Suppressor macrophage treated with lipopolysaccharide for 4 hours (primary cell): ENCODE data around the gene GET3.
"Not testable (repeated sequence)": the region's sequence is repeated elsewhere in the genome, so short reads cannot be mapped to it uniquely, and the experiment has no call there.

ENCODE experiments used
- DNase-seq: peaks from one replicate; pipeline ENCODE4 v3.0.0-alpha.2; 2020

GET3 gene

DNA sequence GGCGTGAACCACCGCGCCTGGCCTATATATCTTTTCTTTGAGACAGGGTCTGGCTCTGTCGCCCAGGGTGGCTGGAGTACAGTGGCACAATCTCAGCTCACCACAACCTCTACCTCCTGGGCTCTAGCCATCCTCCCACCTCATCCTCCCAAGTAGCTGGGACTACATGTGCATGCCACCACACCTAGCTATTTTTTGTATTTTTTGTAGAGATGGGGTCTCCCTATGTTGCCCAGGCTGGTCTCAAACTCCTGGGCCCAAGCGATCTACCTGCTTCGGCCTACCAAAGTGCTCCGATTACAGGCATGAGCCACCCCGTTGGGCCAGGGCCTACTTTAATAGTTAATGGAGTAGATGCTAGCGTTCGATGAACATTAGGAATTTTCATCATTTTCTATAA is 17.0 kb upstream of the GET3 start:
- DNase-seq: no peak

DNA sequence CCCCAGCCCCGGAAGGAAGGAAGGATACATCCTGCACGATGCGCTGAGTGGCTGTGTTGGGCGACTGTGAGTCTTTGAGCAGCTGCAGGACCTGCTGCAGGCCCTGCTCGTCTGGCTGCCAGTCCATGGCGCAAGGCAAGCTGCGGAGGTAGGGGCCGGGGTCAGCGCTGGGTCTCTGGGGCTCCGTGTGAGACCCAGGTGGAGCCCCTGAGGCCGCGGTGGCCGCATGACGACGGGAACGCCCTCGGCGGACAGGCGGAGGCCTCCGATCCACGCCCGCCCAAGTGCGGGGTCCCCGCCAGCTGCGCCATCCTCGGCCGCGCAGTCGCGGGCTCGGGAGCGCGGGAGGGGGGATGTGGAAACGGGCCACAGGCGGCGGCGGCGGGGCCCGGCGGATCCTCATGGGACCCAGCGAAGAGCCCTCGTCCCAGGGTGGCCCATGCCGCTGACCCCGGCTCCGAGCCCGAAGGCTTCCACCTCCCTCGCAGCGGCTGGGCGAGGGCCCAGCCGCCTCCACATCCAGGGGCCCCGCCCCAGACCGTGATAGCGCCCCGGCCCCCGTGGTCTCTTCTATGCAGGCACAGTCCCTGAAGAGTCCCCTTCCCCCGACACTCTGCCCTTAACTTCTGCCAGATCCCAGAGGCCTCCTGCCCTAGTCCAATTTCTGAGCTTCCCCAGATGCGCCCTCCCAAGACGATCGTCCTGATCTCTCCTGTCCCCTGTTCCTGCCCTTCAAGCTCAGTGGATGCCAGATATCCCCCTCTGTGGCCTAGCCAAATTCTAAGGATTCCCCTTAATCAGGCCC is 16.2 kb upstream of the GET3 start:
- DNase-seq: no peak

DNA sequence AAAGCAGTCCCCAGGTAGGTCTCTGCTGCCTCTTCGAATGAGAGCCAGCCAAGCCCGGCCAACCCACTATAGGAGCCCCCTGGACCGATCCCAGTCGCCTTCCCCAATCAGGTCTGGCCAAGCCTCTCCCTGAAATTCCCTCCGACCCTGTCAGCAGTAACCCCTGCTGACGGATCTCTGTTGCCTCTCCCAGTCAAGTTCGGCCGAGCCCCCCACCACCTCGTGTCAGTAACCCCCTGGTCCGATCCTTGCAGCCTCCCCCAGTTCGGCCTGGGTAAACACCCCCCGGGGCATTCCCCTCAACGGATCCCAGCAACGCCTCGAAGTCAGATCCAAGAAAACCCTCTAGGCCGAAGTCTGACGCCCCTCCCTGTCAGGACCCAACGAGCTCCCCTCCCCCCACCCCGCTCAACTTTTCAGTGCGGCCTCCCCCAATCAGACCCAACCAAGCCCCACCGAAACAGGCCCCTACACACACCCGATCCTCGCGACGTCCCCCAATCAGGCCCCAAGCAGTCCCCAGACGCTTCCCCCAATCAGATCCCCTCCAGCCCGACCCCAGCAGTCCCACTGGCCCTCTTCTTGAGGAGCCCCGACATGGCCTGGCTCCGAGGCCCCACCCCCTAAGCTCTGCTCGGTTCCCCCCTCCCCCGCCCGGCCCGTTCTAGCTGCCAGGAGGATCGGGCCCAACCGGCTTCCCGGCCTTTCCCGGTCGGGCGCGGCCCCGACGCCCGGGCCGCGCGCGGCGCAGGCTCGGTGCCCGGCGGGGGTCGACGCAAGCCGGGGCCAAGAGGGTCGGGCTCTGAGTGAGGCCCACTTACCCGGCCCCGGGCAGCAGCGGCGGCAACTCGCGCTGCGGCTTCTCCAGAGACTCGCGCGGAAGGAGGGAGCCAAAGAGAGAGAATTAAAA is 15.4 kb upstream of the GET3 start:
- DNase-seq: peak; percentile 56

DNA sequence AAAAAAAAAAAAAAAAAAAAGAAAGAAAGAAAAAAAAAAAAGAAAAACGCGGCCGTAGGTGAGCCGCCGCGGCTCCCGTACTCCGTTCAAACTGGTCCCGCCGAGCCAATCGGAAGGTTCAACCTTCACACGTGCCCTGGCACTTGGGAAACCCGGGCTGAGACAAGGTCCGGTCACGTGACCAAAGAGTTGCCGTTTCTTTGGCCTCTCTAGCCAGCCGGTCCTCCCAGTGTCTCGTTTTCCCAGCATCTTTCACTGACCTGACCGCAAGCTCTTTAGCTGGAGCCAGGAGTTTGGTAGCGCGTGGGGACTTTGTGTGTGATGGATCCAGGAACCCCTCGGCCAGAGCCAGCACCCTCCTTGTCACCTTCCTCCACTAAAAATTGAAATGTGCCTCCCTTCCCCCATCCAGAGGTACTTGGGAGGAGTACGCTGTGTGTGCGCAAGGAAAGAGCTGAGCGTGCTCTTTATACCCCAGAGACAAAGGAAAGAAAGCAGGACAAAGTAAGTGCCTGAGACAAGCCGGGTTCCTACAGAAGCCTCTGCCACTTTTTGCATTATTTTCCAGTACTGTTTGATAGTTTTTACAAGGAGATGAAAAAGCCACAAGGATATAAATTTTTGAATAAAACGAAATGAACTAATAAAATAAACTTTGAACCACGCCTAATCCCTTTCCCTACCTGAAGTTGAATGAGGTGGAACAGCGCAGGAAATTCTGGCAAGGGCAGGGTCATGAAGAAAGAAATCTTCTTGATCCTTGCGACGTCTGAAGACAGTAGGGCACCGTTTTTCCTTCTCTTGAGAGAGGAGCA is 14.5 kb upstream of the GET3 start:
- DNase-seq: peak; percentile 99

DNA sequence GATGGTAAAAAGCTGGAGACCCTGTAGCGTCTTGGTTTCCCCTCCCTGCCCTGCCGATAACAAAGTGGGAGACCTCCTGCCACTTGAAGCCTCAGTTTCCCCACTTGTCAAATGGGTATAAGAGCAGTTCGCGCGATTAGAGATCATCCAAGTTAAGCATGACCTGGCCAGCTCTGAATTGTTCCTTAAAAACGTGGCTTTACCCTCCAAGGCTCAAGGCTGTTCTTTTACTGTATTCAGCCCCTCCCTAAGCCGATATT is 14.0 kb upstream of the GET3 start:
- DNase-seq: no peak

DNA sequence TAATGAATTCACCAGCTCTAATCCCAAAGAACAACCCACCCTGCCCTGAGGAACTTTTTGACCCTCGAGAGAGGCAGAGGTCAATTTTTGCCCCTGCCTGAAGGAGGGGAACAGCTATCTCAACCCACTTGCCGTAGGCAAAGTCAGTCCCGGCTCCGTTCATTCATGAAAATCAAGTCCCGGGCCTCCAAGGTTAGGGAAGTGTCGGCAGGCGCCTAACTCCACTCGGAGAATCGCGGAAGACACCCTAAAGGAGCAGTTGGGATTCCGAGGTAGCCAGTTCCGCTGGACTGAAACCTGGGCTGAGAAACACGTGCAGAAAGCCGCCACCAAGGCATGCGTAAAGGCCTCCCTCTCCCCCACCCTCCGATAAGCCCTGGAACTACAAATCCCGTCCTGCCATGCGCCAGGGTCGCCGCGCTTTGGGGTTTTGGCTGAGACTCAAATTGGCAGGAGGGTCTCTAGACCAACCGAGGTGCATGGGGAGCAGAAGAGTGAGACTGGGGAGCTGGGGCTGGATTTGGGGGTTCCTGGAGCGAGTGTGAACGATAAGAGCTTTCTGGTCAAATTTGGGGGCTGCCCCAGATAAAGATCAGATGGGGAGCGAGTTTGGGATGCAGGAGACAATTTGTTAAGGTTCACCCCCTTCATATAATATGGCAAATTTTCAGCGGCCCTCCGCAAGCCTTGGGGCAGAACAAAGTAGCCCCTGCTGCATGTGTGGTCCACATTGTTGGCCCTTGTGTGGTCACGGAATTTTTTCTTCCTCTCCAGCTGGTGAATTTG is 13.5 kb upstream of the GET3 start, which contains the start of gene TNPO2:
TSS of gene TNPO2 (minus strand) at position 292 of the 786 bp plus-strand sequence. CDS start 2,955 bp downstream, outside the sequence.
- DNase-seq: peak; percentile 60

DNA sequence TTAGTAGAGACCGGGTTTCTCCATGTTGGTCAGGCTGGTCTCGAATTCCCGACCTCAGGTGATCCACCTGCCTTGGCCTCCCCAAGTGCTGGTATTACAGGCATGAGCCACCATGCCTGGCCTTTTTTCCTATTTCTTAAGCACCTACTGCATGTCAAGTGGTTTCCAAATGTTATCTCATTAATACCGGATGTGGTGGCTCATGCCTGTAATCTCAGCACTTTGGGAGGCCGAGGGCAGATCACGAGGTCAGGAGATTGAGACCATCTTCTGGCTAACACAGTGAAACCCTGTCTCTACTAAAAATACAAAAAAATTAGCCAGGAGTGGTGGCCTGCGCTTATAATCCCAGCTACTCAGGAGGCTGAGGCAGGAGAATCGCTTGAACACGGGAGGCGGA is 11.7 kb upstream of the GET3 start:
- DNase-seq: not testable (repeated sequence)

DNA sequence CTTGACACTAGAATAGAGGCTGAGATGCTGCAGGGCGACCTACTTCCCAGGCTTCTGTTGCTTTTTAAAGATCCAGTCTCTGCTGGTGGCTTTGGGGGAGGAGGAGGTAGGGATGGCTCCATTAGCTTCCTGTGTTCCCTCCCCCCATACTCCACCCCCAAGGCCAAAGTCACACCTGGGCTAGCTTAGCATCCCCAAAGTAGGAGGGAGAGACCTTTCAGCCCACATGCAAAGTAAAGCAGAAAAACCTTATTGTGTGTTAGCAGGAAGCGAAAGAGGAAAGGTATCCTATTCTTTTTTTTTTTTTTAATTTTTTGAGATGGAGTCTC is 10.3 kb upstream of the GET3 start:
- DNase-seq: no peak

DNA sequence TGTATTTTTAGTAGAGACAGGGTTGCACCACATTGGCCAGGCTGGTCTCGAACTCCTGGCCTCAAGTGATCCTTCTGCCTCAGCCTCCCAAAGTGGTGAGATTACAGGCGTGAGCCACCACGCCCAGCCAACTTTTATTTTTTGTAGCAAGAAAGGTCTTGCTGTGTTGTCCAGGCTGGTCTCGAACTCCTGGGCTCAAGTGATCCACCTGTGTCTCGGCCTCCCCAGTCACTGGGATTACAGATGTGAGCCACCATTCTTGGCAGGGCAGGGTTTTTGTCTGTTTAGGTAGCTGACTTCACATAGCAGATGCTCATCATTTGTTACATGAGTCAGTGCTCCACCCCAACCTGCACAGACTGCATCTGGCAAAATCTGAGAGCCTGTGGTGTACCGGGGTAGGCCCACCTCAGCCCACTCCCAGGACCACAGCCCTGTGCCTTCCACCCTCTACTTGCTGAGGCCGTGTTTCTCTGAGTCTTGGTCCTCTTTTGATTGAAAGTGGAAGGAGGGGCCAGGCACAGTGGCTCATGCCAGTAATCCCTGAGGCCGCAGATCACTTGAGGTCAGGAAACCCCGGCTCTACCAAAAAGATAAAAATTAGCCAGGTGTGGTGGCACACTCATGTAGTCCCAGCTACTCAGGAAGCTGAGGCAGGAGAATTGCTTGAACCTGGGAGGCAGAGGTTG is 9.4 kb upstream of the GET3 start:
- no peak for DNase-seq

DNA sequence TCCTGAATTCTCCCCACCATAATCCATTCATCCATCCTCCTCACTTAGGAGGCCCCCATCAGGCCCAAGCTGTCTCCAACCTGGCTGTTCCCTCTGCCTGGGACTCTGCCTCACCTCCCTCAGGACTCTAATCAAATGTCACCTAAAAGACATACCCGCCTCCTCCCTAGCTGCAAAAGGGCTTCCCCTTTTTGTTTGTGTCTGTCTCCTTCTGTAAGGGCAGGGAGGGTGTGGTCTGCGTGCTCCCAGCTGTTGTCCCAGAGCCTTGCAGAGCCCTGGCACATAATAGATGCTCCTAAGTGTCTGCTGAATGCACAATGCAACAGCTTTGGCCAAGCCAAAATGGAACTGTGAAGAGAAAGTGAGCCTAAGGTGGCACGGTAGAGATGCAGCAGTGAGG is 7.2 kb upstream of the GET3 start:
- no peak for DNase-seq

DNA sequence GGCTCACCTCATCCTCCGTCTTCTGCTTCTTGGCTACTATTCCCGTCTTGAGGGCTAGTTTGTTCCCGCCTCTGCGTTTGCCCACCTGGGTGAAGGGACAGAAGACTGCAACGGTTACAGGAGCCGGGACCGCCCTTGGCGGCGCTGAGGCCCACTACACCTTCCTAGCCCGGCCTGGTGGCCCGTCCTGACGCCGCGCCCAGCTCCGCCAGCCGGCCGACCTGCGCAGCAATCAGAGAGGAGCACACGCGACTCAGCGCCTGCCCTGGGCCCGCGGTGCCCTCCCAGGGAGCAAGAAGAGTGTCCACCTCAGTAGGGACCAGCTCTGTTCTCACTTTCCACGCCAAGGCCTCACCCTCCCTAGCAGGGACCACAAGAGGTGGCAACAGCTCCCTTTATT is 6.0 kb upstream of the GET3 start:
- no peak for DNase-seq

DNA sequence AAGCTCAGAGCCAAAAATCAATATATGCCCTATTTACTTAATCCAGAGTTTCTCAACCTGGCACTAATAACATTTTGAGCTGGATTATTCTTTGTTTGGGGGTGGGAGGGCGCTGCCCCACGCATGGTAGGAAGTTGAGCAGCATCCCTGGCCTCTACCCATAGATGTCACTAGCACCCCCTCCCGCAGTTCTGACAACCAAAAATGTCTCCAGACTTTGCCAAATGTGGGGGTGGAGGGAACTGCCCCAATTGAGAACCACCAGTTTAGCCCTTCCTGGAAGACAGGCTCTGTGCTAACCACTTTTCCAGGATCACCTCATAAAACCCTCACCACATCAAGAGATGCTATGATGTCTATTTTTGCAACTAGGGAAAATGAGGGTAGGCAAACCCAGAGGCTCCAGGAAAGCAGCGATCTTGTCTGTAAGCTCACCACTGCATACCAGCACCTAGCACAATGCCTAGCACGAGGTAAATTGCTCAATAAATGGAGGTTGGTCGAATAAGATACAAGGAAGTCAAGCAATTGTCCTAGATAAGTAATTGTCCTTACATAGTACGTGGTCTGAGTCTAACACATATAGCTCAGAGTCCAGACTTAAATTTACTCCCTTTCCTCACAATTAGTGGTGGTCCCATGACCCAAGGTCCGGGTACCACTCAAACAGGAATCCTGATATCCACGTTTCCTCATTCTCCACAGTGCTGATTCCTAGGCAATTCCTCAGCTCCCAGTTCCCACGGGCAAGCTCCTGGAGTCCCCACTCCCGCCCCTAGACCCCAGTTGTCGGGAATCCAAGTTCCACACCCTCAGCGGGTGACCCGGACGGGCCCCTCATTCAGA is 3.7 kb upstream of the GET3 start:
- peak; percentile 70 for DNase-seq

DNA sequence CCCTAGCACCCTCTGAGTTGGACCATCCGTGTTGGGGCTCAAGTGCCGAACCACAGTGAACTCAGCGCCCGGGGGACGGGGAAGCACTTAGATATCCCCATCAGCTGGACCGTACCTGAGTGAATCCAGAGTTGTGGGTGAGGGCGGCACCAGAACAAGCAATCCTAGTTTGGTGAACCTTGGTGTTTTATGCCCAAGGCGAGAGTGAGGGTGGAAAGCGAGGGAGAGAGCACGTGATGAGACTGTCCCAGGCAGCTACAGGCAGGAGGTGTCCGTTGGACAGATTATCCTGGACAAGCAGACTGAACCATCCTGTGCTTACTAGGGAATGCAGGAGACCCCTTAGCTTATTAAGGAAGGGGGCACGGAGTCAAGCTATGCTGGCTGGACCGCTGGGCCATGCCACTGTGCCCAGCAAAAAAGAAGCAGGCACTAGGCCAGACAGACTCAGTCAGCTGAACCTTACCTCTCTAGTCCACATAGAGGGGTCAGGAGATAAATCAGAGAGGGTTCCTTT is 596 bp downstream of the GET3 start:
- DNase-seq: no peak

DNA sequence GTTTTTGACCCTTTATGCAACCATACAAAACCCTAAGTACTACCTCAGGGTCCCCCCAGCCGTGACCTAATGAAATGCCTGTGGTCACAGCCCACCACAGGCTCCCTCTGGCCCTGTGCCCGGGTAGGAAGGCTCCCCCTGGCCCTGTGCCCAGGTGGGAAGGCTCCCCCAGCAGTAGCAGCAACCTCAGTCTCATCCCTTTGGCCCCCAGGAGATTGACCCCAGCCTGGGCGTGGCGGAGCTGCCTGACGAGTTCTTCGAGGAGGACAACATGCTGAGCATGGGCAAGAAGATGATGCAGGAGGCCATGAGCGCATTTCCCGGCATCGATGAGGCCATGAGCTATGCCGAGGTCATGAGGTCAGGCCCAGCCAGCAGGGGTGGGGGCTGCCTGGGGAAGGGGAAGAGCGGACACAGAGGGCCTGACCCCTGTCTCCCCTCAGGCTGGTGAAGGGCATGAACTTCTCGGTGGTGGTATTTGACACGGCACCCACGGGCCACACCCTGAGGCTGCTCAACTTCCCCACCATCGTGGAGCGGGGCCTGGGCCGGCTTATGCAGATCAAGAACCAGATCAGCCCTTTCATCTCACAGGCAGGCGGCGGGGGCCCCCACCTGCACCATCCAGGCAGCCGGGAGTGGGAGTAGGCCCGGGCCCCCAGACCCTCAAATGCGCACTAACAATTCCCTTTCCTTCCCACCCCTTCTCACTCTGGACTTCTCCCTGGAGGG is 8.0 kb downstream of the GET3 start:
- DNase-seq: no peak

DNA sequence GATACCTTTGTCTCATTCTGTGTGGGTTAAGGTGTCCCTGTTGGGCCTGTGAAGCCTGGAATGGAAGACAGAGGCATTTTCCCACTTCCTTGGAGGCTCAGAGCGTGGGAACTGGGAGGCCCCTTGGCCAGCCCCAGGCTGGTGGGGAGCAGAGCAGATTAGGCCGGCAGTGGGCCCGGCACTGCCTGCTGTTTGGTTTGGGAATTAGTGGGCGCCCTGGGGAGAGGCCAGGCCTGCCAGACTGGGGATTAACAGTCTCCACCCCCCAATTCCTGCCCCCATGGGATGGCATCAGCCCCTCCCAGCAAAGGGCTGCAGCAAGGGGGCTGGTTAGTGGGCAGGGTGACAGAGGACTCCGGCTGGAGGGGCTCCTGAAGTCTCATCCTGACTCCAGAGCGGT is 11.2 kb downstream of the GET3 start:
- DNase-seq: no peak

DNA sequence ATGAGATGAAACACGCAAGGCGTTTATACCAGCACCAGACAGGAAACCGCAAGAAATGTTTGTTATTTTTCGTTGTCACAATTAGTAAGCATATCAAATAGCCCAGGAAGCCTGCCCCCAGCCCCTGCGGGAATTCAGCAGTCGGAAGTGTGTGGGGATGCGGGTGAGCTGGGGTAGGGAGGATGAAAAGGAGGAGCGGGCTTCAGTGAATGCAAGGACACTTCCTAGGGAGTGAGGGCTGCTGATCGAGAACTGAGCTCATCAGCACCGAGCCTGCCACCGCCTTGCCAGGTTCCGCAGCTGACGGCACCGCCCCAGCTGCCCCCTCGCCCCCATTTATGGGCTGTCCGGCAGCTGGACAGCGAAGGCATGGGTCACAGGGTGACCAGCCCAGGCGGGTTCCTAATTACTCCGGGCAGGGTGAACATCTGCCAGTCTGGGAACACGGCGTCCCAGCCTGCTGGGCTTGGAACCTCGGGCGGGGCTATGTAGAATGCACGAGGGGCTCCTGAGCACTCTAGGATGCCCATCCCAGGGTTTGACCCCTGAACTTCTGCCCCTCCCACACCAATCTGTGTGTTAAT is 12.7 kb downstream of the GET3 start:
- DNase-seq: no peak

DNA sequence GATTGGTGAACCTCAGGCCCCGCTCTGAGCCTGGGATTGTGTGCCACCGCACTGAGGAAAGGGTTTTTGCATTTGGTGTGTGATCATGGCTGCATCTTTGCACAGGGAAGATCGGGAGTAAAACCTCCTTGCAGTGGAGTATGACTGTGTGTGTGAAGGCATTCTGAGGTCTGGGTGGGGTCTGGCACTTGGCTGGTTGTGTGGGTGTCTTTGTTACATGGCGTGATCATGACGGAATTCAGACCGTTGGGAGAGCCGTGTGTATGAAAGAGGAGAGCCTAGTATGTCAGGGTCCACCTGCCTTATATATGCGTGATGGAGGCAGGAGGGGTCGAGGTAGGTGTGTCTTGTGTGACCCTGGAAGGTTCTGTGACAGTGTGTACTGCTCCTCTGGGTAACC is 13.6 kb downstream of the GET3 start:
- no peak for DNase-seq

DNA sequence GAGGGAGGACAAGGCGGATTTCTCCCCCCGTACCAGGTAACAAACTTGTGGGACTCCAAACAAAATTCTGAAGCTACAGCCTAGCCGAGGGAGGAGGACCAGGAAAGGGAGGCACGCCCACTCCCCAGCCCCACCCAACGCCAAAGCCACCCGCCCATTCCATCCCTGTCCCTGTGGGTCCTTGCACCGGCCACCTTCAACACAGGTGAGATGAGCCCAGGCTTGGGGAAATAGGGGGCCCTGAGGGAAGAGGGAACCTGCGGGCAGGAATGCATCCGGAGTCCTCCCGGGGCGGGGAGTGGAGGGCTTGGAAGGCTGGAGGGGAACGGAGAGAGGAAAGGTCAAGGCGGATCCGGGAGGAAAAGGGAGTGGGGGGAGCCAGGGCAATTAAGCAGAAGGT is 14.3 kb downstream of the GET3 start, which contains the start of gene BEST2:
TSS of gene BEST2 (plus strand) at position 157 of the 400 bp plus-strand sequence. CDS start 802 bp downstream, outside the sequence.
- no peak for DNase-seq

DNA sequence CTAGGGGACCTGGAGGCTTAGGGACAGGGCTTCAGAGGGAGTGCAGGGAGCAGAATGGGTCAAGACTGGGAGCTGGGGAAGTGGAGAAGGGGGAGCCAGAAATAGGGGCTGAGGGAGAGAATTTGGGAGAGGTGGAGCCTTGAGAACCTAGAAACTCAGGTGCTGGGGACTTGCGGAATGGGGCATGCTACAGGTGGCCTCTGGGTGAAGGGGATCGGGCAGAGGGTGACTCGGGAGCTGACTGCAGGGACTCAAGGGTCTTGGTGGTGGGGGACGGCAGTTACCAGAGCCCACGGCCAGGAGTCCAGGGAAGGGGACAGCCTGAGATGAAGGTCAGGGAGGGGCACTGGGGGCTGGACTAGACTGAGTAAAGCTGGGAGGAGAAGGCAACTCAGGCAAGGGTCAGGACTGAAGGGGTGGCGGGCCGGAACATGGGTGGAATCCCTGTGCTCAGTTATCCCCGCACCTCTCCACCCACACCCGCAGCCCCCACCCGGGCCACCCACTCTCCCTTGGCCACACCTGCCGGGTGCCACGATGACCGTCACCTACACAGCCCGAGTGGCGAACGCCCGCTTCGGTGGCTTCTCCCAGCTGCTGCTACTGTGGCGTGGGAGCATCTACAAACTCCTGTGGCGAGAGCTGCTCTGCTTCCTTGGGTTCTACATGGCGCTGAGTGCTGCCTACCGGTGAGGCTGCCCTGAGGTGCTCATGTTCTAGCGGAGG is 14.9 kb downstream of the GET3 start:
- no peak for DNase-seq
